Esophagus mucosa (tissue), 1 donor: ENCODE results near the gene CABS1. TPM values are rescaled to one million over a fixed set of nuclear protein-coding genes. Genes with fewer than 3 reads are reported as not detected.

Source experiments
- ATAC-seq: fragments of 200-7000 bp; cut with Tn5 transposase; one replicate; pipeline ENCODE4 v1.9.1; 2020
- total RNA-seq: library from RNA; stranded (reverse); gene quantifications from one replicate; pipeline ENCODE4 v1.2.4, GENCODE V29; 2023
- donor health status: DM: yes; HTN: yes; CAD: no.

Gene CABS1
- total RNA-seq: not detected

DNA sequence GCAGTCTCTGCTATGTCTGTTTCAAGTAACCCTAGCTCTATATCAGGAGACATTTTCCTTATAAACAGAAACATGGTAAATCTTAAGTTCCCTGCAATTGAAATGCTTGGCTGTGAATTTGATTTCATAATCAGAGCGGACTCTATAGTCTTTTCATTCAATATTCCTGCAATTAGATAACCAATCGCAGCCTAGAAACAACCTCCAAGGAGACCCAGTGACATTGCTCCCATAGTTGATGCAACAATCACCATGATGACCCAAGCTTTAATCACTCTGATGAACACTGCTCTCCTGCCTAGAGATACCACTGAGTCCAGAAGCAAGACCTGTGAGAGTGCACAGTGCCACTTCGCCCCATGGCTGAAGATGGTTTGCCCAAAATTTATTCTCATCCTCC lies at the start of gene CABS1:
CABS1 (plus strand) TSS at position 301 of the 400 bp plus-strand sequence; CDS start at position 360, 59 bp downstream.
- ATAC-seq: no peak

DNA sequence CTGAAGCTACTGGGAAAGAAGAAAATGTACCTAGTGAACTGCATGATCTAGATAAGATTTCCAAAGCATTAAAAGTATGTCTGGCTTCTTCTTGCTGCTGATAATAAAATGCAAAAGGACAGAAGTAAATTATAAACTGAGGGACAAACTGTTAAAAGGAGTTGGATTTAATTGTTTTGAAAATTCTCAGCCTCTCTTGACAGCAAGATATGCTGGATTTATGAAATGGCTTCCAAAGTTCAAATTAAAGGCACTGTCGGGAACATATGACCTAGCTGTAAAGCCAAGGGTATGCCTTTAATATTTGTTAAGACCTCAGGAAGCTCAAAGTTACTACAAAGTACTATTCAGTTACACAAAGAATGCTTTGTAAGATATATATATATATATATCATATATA lies 46.1 kb upstream of the CABS1 start:
- no peak for ATAC-seq

DNA sequence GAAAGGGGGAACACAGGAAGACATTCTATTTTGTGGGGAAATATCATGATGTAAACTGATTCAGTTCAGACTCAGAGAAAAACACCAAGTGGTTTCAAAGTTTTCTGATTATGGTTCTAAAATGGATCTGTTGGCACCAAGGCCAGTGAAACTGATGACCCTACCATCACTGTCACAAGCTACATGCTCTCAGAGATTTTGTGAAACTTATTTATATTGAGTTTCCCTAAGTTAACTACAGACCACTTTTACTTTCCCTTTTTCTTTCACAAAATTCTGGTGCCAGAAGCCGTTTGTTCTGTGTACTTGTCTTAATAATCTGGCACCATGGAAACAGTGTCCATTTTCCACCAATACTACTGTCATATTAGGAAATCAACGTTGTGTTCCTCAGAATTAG lies 43.4 kb upstream of the CABS1 start:
- no peak for ATAC-seq

DNA sequence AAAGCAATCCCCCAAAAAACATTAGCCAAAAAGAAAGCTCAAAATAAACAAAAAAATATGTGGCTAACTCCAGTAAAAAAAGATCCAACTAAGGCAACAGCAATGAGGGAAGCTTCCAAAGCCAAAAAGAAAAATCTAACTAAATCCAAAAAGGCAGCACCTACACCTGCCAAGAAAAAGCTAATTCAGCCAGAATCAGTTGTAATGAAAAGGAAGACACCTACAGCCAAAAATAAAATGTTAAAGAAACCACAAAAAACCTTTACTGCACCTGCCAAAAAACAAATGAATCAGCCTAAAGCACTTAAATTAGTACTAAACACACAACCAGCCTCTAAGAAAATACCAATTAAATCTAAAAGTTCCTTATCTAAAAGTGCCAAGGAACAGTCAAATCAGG lies 37.2 kb upstream of the CABS1 start:
- no peak for ATAC-seq

DNA sequence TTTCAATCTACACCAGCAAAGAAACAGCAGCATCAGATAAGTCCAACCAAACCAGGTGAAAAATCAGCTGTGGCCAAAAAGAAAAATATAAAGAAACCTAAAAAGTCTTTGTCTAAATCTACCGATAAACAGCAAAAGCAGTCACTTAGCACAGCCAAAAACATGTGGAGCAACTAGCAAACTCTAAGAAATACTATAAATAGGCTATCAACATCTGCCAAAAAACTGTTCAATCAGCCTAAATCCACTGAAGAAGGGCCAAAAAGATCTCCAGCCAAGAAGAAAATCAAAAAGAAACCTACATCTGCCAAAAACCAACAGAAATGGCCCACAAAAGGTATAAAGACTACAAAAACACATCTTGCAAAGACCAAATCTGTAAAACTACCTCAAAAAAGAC lies 36.7 kb upstream of the CABS1 start:
- ATAC-seq: no peak

DNA sequence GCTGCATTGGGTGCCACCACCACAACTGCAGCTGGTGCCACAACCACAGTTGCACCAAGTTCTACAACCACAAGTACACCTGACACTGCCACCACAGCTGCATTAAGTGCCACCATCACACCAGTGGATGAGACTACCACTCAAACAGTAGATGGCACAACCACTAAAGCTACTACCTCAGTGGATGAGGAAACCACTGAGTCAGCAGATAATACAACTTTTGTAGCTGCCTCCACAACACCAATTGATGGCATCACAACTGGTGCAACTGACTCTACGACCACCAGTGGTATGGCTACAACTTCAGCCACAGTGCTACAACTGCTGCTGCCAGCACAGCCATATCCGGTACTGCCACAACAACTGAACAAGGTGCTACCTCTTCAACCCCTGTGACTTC lies 35.1 kb upstream of the CABS1 start:
- ATAC-seq: no peak

DNA sequence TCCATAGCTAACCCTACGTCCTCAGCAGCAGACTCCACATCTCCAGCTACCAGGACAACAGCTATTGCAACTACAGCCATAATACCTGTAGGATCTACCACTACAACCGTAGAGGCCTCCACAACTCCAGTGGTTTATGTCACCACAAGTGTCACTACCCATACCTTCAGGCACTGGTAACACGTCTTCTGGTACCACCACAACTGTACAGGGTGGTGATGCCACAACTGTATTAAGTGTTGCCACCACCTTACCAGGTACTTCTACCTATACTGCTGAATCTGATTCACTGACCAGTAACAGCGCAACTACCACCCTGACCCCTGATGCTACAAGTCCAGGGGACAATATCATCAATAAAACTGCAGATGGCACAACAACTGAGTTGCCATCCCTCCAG lies 34.6 kb upstream of the CABS1 start:
- no peak for ATAC-seq

DNA sequence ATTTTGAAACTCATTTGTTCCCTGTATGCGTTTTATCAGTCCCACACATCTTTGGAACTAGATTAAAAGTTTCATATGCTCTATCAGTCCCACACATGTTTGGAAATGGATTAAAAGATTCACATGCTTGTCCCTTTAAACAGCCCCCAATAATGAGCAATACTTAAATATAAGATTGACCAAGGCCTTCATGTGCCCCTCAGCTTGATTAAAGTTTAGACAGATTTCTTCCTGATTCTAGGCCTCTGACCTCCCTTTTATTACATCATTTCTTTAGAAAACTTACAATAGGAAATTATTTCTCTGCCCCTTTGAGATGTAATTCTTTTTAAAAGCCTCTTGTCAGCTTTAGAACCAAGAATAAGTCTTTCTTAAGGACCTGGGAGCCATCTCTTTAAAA lies 31.7 kb upstream of the CABS1 start:
- no peak for ATAC-seq

DNA sequence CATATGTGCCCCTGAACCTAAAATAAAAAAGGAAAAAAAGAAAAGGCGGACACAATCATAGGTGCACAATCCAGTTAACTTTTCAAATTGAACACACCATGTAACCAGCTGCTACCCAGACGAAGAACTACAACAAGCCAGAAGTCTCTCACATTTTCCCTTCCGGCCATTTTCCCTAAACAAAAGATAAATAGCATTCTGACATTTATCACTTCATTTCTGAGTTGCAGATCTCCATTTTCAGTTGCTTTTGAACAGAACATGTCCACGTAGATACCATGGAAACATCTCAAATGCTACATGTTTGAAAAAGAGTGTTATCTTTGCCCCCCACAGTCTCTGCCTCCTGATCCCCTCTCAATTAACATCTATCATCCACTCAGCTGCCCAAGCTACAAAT lies 29.2 kb upstream of the CABS1 start:
- no peak for ATAC-seq

DNA sequence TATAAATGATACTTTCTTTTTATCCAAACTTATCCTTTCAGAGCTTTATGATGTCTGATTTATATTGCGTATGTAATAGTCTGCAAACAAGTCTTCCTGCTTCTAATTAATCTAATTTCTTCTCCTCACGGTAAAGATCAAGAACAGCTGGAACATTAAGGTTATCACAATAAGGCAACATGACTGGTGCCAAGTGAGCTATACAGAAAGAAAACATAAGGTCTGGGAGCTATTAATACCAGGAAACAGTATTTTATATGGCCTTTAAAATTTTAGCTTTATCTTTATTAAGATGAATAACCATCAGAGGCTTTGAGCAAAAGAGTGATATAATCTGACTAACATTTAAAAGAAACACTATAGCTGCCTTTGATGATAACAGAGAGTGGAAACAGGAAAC lies 28.7 kb upstream of the CABS1 start:
- ATAC-seq: no peak

DNA sequence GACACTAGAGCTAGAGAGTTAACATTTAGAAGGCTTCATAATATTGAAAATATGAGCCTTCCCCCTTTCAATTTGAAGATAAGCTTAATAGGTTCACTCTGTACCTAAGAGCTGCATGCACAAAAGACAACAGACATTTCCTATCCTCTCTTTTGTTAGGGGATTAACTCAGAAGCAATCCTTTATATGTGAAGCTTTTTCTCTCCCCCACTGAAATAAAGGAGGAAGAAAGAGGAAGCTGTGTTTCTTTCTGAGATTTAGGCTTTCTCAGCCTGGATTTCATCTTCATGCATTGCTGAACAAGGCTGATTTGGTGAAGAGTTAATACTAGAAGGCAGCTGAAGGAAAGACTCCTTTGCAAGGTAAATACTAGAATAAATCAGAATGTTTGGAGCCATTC lies 21.0 kb upstream of the CABS1 start:
- no peak for ATAC-seq

DNA sequence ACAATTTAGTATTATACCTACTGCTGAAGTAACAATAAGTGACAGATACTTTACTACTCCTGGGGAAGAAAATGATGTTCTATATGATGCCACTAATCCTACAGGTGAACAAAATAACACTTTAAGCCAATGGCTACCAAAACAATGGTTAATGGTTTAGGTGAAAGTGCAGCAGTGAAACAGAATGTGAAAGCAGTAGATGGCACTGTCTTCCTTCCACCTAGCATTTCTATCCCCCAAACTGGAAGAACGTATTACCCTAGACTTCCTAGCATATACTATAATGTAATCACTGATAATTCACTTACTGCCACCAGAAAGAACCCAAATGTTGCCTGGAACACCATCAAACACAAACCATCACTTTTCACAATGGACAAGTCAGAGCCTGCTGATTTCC lies 18.9 kb upstream of the CABS1 start:
- no peak for ATAC-seq

DNA sequence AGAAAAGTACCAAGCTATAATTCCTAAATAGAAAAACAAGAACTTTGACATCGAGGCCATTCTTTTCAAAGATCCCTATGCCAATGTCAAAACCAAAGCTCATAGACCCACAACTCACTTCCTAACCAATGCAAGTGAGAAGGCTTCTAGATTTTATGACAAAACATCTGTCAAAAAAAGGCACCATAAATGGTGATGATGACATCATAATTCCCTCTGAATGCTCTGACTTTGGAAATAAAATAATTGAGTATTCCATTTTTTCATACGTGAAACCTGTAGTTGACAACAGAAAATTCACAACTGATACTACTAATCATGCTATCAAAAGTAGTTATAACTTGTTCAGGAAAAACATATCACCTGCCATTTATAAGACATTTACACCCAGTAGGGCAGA lies 8.7 kb upstream of the CABS1 start:
- ATAC-seq: no peak

DNA sequence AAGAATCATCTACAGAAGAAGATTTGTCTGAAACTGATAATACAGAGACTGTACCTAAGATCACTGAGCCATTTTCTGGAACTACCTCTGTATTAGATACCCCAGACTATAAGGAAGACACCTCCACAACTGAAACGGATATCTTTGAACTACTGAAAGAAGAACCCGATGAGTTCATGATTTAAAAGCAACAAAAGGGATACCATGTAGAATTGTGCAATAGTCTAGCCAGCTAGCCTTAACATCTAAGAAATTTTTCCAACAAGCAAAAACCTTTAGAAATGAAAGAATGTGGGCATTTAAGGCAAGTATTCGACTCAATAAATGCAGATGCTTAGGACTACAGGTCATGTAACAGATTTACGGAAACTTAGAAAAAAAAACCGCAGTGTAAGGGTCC lies 1.3 kb downstream of the CABS1 start:
- no peak for ATAC-seq

DNA sequence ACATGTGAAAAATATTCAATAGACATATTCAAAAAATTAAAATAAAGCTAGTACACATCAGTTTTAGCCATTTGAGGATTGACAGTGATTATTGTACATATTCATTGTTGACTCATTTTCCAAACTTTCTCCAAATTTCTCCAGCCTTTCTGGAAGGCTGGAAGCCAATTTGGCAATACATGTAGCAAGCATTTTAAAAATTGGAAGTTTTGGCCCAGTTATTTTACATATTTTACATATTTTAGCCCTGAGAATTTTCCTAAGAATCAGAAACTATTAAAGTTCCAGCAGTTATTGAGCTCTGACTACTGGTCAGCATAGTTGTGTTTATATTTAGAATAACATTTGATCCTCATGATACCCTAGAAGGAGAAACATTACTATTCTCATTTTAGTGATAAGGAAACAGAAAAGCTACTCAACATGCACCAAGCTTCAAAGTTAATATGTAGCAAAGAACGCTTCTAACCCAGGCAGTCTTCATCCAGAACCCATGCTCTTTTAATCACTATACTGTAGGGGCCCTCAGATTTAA lies 3.2 kb downstream of the CABS1 start:
- no peak for ATAC-seq

DNA sequence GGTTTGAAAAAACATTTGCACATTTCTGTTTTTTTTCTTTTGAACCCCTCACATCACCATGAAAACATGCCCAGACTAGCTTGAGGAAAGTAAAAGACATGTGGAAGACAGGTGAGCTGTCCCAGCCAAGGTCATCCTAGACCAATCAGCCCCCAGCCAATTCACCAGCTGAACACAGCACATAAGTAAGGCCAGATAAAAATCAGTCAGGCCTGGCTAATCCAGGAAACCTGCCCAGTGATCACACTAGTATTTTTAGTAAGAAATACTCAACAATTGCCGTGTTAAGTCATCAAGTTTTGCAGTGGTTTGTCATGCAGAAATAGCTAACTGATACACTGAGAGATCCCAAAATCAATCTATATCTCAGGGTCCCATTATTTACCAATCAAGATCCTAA lies 21.4 kb downstream of the CABS1 start:
- ATAC-seq: no peak

DNA sequence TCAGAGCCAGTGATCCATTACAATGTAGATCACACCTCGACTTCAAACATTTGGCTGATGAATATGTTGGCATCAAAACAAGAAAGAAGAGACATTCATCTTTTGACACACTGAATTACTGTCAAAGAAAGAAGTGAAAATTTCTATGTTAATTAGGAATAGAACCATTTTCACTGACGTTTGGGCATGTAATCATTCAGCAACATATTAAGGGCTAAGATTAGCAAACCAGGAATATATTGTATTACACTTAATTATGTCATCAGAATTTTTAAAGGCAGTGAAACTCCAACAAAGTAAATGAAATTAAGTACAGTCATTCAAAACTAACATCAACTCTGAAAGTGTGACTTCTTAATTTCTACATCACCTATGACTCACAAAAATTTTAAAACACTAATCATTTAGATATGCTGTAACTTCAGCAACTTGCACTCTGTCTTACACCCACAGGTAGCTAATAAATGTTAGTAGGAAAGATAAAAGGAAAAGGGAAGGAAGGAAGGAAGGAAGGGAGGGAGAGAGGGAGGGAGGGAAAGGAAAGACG lies 24.4 kb downstream of the CABS1 start:
- peak; percentile 41 for ATAC-seq

DNA sequence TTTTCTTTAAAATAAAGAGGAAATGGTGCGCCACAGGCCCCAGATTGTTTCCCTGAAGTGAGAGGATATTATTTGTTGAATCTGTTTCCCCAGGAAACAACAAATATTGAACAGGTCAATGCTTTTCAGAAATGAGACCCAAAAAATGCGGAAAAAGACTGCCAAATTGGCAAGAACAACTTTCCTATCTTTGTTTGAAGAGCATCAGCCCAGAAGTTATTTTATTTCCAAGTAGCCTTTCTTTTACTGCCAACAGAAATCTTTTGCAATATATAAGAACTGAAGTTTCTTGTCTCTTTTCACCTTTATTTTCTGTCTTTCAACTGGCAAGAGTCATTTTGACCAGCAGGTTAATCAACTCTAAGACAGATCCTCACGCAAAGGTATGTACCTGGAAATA lies 25.7 kb downstream of the CABS1 start, which contains the start of gene SMR3A:
SMR3A (plus strand) TSS at position 301 of the 400 bp plus-strand sequence. CDS start 1,356 bp downstream, outside the sequence.
- no peak for ATAC-seq

DNA sequence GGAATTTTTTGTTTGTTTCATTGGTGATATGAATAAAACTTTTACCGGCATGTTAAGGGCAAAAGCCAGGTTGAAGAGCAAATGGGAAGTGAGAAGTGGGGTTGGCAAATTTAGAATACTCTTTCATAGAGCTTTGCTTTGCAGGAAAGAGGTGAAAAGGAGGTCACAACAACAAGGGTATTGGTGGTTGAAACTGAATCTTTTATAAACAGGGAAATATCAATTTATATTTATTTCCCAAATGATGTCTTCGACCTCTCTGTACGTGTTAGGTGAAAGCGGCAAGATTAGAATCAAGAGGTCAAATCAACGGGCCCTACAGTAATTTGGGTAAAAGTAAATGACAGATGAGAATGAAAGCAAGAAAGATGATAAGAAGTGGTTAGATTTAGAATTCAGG lies 29.2 kb downstream of the CABS1 start:
- no peak for ATAC-seq

DNA sequence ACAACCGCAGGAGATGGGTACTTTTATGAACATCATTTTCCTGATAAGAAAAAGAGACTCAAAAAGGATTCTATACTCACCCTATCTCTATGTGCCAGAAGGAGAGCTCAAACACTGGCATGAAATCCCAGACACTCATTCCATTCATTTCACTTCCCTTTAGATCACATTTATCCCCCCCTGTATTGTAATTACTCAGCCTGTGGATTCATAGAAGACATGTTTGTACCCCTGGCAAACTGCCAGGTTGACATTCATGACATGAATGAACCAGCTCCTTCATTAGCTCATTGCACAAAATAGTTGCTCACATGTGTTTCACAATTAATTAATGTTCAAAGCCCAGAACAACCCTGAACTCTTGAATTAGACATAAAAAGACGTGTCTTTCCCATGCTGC lies 30.7 kb downstream of the CABS1 start:
- ATAC-seq: peak; percentile 78

DNA sequence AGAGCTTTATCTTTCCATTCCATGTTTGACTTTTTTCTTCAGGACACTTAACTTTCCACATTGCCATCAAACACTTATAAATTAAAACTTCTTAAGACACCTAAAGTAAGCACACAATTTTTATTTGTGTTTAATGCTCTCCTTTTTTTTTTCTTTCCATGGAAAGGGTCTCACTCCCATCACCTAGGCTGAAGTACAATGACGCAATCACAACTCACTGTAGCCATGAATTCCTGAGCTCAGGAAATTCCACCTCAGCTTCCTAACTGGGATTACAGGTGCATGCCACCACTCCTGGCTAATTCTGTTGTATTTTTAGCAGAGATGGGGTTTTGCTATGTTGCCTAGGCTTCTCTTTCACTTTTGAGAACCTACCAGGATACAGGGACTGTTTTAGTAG lies 33.0 kb downstream of the CABS1 start:
- ATAC-seq: no peak

DNA sequence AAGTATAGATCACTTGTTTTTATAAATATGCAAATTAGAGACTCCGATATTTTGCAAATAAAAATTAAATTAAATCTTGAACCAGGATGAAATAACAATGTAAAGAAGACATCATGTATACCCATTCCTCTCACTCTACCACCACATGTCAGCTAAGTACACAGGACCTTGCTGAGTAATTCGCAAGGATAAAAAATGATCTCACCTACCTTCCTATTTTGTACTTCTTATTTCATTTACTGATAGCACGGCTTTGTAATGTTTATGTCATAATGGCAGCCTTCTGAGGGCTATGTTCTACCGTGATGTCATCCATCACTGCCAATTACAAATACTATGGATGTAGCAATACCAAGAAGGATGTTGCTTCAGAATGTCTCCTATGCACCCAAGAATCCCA lies 37.2 kb downstream of the CABS1 start:
- peak; percentile 33 for ATAC-seq

DNA sequence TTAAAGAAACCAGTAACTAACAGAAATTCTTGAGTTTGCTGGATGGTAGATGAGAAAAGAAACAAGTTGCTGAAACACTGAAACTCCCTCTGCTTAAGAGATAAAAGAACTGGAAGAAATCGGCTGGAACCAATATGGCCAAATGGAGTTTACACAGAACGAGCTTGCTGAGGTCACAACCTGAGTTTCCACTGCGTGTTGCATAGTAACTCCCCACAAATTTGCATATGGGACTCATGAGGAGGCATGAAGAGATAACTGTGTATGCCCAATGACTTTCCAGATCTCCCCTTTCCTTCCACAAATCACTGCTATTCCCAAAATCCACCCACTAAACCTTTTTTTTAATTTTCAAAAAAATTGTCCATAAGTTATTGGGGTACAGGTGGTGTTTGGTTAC lies 38.0 kb downstream of the CABS1 start:
- no peak for ATAC-seq

DNA sequence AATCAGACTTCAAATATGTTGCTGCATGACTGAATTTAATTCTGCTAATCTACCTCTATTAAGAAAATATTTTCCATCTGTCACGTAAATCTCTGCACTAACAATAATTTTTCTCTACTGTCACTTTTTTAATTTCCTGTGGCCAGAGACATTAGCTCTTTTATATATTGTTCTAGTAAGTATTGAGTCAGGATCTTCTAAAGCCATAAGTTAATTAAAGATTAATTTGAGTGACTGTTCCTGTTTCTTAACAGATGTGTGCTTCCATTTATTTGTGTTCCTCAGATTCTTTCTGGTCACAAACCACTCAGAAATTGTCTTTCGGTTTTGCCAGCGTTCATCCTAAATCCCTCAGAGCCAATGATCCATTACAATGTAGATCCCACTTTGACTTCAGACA lies 45.8 kb downstream of the CABS1 start:
- ATAC-seq: no peak

DNA sequence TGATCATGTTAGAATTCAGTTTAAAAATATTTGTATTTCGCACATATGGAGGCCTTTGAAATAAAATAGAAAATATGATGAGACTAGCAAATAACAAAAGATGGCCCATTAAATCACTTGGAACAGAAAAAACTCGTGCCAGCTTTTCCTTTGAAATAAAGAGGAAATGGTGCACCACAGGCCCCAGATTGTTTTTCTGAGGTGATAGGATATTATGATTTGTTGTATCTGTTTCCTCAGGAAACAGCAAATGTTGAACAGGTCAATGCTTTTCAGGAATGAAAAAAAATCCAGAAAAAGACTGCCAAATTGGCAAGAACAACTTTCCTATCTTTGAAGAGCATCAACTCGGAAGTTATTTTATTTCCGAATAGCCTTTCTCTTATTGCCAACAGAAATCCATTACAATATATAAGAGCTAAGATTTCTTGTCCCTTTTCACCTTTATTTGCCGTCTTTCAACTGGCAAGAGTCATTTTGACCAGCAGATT lies 48.0 kb downstream of the CABS1 start, which contains the start of gene SMR3B:
SMR3B (plus strand) TSS at position 441 of the 491 bp plus-strand sequence. CDS start 1,380 bp downstream, outside the sequence.
- ATAC-seq: no peak
